ENCODE measurements around the gene TPMT. TPM values are rescaled to one million over a fixed set of nuclear protein-coding genes. Genes with fewer than 3 reads are reported as not detected.

Gene TPMT
- total and polyA plus RNA-seq, 10 donors, result 7.4 to 16.8 (median 11.2) TPM

DNA sequence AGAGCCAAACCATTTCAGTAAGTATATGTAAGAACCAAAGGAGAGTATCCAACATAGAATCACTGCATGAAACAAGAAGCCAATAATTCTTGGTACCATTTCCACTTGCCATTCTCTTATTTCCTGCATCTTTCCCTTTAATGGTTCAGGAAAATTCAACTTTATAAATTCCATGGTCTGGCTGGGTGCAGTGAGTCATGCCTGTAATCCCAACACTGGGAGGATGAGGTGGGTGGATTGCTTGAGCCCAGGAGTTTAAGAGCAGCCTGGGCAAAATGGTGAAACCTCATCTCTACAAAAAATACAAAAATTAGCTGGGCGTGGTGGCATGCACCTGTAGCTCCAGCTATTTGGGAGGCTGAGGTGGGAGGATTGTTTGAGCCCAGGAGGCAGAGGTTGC is 53.6 kb downstream of the TPMT start:
- TF ChIP-seq, protein P1, sequence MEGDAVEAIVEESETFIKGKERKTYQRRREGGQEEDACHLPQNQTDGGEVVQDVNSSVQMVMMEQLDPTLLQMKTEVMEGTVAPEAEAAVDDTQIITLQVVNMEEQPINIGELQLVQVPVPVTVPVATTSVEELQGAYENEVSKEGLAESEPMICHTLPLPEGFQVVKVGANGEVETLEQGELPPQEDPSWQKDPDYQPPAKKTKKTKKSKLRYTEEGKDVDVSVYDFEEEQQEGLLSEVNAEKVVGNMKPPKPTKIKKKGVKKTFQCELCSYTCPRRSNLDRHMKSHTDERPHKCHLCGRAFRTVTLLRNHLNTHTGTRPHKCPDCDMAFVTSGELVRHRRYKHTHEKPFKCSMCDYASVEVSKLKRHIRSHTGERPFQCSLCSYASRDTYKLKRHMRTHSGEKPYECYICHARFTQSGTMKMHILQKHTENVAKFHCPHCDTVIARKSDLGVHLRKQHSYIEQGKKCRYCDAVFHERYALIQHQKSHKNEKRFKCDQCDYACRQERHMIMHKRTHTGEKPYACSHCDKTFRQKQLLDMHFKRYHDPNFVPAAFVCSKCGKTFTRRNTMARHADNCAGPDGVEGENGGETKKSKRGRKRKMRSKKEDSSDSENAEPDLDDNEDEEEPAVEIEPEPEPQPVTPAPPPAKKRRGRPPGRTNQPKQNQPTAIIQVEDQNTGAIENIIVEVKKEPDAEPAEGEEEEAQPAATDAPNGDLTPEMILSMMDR (IDR thresholded peaks at IDR 0.05 in 8 of 11, conservative IDR thresholded peaks at IDR 0.05 in 3 of 11), result no peak
- no peak for TF ChIP-seq POLR2A (IDR thresholded peaks at IDR 0.05)
- TF ChIP-seq POLR2AphosphoS5 (IDR thresholded peaks at IDR 0.05), result no peak

DNA sequence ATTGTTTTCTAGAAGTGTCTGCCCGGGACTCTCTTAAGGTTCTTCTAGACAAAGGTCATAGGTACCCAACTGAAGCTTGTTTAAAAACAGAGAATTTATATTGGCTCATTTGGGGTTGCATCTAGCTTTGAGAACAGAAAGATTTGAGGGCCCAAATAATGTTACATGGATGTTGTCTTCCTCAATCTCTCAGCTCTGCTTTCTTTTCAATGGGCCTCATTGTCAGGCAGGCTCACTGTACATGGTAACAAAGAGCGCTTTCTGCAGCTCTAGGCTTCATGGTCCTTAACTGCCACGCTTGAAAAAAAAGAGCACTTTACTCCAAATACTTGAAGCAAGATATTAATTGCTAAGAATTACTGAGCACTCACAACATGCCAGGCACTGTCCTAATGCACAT is 54.6 kb downstream of the TPMT start:
- intact Hi-C loops (cut with DNase I; ENCODE audit: low total_unique reads), result no loop called here
- no peak overlapping the region for H3K4me3 ChIP-seq
- 79 to 91% (median 84%) methylated on average over 3 of the region's 3 CpGs for WGBS, 5 donors

More for the DNA sequence above, 53.6 kb downstream of the TPMT start:
- 65 to 88% (median 83%) methylated on average over 1 of the region's 1 CpG for WGBS, 5 donors
- Histone ChIP-seq H3K4me3 (no peak overlapping the region), H3K36me3 (no peaks in the 10 kb centered on the region), H3K4me1 (no peaks in the 10 kb centered on the region), H3K27ac (no peak overlapping the region), H3K27me3 (replicated peaks in 1 of 7) (no peaks in the 10 kb centered on the region), H3K9me3 (peaks cover 0 to 6% (median 2%) of the 10 kb centered on the region in 8 donors)
- intact Hi-C loops (cut with DNase I; ENCODE audit: low total_unique reads), result no loop called here
- DNase-seq, result no peak

DNA sequence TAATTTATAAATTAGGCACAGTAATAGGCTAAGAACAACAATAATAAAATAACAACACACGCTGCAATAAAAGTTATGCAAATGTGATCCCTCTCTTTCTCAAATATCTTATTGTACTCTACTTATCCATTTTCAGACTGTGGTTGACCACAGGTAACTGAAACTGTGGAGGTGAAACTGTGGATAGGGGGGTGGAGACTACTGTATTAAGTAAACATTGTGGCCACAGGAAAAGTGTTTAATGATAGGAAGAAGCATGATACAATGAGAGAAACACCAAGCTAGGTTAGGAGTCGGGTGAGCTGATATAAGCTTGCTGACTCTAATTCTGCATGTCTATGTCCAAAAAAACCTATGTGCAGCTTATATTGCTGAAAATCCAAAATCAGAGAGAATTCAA is 55.4 kb downstream of the TPMT start:
- DNase-seq, result no peak
- H3K9me3 ChIP-seq, result no peaks in the 10 kb centered on the region
- intact Hi-C loops (cut with DNase I; ENCODE audit: low total_unique reads), result no loop called here

More for the DNA sequence above, 54.6 kb downstream of the TPMT start:
- DNase-seq, result no peak
- Histone ChIP-seq H3K9me3 (no peaks in the 10 kb centered on the region), H3K4me1 (no peaks in the 10 kb centered on the region), H3K36me3 (no peaks in the 10 kb centered on the region), H3K27ac (no peak overlapping the region), H3K27me3 (replicated peaks in 1 of 7) (no peaks in the 10 kb centered on the region)
- no peak for TF ChIP-seq POLR2AphosphoS5 (IDR thresholded peaks at IDR 0.05)
- TF ChIP-seq POLR2A (IDR thresholded peaks at IDR 0.05), result no peak
- TF ChIP-seq, protein P1 (IDR thresholded peaks at IDR 0.05 in 8 of 11, conservative IDR thresholded peaks at IDR 0.05 in 3 of 11), result no peak

DNA sequence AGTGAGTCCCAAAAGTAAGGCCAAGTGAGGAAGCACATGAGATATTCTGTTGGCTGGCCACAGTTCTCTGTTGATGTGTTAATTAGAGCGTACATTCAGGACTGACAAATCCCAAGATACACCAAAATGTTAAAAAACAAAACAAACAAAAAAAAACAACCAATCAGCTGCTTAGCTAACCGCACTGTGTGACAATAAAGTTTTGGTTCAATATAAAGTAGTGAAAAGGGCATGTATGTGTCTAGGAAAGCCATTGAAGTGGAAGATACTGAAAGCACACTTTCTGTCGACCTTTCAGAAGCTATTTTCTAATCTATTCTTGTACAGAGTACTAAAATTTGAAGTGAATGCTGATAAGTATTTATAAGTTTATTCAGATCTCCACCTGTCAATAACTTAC is 58.5 kb downstream of the TPMT start:
- Histone ChIP-seq H3K9me3 (no peaks in the 10 kb centered on the region), H3K4me3 (no peak overlapping the region), H3K36me3 (no peaks in the 10 kb centered on the region), H3K4me1 (no peaks in the 10 kb centered on the region), H3K27ac (no peak overlapping the region), H3K27me3 (replicated peaks in 1 of 7) (no peaks in the 10 kb centered on the region)
- intact Hi-C loops (cut with DNase I; ENCODE audit: low total_unique reads), result no loop called here
- no peak for DNase-seq
- TF ChIP-seq POLR2AphosphoS5 (IDR thresholded peaks at IDR 0.05) (no peak), POLR2A (IDR thresholded peaks at IDR 0.05) (no peak)
- TF ChIP-seq, protein P1 (IDR thresholded peaks at IDR 0.05 in 8 of 11, conservative IDR thresholded peaks at IDR 0.05 in 3 of 11), result no peak
- 81 to 95% (median 83%) methylated on average over 3 of the region's 3 CpGs for WGBS, 5 donors

More for the DNA sequence above, 55.4 kb downstream of the TPMT start:
- Histone ChIP-seq H3K4me1 (no peaks in the 10 kb centered on the region), H3K27ac (no peak overlapping the region), H3K4me3 (no peak overlapping the region), H3K27me3 (replicated peaks in 1 of 7) (no peaks in the 10 kb centered on the region), H3K36me3 (no peaks in the 10 kb centered on the region)
- 74 to 88% (median 80%) methylated on average over 2 of the region's 2 CpGs for WGBS, 5 donors
- TF ChIP-seq, protein P1 (IDR thresholded peaks at IDR 0.05 in 8 of 11, conservative IDR thresholded peaks at IDR 0.05 in 3 of 11), result no peak
- TF ChIP-seq POLR2A (IDR thresholded peaks at IDR 0.05) (no peak), POLR2AphosphoS5 (IDR thresholded peaks at IDR 0.05) (no peak)
